Measurements from ENCODE around the gene HPCAL4. TPM values are rescaled to one million over a fixed set of nuclear protein-coding genes. Genes with fewer than 3 reads are reported as not detected.
A peak's percentile ranks its signal among the peaks of the same experiment; 100 is the strongest.

Gene HPCAL4
- polyA plus RNA-seq, 5 donors = 0.15 to 0.20 (median 0.16) TPM

DNA sequence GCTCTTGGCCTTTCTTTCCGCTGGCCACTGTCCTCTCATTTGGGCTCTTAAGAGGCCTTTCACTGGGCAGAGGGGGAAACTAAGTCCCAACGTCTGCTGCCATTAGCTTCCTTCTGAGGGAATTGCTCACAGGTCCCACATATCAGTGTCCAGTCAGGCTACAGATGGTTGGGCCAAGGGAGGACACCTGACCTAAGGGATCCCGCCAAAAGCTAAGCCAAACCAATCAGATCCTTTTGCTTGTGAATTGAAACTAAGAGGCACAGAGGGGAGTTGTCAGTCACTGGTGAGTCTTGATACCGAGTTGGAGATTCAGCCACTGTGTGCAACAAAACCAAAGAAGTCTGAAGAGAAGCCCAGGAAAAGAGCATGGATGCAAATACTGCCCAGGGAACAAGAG lies 13.6 kb downstream of the HPCAL4 start:
- DNase-seq = no peak

DNA sequence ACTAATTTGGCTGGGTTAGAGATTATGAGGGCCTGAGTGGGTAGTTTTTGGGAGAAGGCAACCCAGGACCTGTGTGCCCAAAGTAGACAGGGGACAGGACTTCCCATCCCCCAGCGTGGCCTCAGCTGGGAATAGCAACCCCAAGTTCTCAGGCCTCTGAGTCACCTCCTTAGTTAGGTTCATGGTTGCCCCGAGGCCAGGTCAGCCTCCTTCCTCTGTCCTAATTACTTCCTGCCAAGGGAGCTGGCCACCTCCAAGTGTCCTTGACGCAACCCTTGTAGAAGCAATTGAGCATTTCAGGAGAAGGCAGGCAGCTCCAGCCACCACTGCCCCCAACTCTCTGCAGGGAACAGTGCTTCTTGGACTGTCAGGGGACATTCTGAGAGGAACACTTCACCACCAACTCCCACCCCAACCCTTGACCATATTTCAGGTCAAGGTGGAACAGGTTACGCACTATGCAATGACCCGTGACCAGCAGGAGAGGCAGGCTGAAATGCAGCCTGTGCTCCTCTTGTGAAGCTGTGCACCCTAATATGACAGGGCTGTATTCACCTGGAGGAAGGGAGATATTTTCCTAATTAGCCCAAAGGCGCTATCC lies 14.2 kb downstream of the HPCAL4 start:
- no peak for DNase-seq

DNA sequence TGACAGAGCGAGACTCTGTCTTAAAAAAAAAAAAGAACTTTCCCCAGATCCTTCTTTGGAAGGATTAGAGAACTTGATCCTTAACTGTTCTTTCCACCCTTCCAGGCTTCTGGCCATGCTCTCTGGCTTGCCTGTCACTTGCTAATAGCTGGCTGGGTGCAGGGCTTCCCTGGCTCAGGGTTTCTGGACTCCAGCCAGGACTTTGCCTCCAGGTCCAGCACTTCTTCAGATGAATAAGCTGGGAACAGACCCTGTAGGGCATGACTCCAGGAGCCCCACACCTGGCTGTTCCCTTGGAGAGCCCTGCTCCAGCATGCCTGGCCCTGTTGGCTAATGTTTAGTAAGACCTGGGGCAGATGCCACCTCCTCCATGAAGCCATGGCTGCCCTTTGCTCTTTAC lies 16.0 kb downstream of the HPCAL4 start:
- DNase-seq = no peak

DNA sequence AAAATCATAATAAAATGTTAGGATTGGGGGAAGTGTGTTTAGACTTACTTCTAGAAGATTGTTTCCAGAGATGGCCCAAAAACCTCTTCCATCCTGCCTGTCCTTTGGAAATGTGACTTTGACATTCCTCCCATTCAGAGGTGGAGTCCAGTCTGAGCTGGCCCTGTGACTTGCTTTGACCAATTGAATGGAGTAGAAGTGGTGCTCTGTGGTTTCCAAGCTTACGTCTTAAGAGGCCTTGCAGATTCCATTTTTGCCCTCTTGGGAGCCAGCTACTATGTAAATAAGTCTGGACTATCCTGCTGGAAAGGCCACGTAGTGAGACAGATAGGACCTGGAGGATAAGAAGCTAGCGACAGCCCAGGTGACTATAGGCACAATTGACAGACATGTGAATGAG lies 18.0 kb downstream of the HPCAL4 start:
- no peak for DNase-seq

DNA sequence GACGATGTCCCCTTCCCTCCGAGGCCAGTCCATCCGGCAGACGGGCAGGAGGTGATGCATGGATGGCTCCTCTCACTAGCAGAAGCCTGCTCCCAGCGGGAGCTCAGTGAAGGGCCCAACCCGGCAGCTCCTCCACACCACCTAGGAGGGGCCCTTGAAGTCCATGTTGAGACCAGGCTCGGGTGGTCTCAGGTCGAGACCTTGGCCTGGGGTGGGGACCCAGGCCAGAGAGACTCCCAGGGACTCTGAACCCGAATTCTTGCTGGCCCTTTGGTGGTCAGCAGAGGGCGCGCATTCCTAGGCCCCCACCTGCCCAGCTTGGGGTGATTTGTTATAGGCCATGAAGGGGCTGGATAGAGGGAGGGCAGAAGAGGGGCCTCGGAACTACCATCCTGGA lies 18.7 kb downstream of the HPCAL4 start:
- DNase-seq = no peak

DNA sequence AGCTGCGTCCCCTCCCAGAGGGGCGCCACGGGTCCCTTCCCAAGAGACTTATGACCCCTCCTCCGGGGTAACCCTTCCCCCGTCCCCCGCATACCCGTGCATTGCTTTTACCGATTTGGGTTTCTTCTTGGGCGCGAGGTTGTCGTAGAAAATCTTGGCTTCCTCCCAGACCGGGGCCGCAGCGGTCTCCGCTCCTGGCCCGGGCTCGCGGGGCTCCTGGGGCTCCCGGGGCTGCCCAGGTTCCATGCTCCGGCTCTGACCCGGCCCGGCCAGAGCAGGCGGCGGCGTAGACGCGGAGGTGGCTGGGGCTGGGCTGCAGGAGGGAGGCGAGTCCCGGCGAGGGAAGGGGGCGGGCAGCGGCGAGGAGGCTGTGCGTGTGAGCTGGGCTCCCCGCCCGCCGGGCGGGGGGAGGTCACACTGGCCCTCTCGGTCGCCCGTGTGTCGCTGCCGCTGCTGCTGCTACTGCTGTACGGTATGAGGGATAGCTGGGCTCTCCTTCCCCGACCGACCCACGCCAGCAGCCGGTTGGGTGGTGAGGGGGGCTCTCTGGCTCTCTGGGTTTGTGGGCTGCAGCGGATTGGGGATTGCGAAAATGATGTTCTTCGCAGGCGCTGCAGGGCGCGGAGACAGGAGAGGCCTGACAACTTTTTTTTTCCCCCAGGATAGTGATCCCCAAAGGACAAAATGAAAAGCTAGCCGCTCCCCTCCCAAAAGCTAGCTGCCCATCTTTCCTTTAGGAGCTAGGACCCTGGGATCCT lies 19.3 kb downstream of the HPCAL4 start, which contains the start of gene NT5C1A:
Gene NT5C1A (minus strand): TSS at position 315 of the 758 bp plus-strand sequence. CDS start 69 bp downstream, at position 246.
- no peak for DNase-seq

DNA sequence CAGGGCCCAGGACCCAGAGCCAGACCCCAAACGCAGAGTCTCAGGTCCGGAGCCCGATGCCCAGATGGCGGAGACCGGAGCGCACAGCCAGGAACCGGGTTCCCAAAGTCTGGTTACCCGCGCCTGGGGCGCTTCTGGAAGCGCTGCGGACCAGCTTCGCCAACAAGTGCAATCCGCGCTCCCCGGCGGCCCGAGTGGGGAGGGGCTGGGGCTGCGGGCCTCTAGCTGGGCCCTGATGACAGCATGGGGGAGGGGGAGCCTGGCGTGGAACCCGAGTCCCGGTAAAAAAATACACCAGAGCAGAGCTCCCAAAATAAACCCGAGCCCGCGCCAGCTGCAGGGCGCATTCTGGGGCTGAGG lies 19.8 kb downstream of the HPCAL4 start:
- no peak for DNase-seq

DNA sequence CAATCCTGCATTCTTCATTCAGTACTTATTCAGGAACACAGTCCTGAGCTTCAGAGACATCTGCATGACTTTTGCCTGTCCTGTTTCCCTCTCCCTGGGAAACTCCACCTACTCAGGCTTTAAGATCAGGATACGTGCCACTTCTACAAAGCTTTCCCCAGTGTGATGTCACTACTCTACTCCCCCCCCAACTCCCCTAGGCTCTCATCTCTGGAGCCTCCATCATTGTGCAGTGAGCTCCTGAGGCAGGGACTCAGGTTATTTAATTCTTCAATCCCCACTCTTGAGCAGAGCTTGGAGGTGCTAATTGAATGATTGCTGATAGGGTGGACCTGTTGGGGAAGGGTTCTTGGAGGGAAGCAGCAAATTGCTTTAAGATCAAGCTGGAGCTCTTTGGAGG lies 20.5 kb downstream of the HPCAL4 start:
- DNase-seq = no peak

DNA sequence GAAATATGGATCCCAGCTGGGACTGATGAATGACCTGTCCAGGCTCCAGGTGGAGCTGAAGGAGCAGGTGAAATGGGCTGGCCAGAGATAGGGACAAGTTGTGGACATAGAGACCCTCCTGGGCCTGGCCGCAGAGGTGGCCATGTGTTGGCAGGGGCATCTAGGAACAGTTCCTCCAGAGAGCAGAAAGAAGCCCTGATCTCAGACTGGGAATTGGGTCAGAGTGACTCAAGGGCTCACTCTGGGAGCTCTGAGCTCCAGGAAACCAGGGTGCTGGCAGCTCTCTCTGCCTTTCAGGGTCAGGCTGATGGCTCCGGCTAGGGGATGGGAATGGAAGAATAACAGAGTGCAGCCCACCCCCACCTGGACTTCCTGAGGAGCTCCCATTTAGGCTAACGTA lies 22.3 kb downstream of the HPCAL4 start:
- no peak for DNase-seq

DNA sequence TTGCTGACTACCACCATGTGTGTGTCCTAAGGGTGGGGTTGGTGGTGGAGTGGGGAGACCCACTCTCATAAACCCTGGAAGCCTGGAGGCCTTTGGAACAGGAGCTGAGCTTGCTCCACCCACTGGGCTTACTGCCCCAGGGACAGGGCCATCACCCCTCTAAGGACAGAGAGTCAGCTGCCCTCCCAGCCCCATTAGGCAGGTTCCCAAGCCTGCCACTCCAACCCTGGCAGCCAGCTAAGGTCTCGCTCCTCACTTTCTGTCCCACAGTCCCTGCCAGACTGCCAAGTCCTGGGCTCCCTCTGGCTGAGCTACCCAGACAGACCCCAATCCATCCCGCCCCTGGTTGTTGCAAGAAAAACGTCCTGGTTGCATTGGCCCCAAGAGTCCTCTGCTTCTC lies 23.1 kb downstream of the HPCAL4 start:
- DNase-seq = no peak

DNA sequence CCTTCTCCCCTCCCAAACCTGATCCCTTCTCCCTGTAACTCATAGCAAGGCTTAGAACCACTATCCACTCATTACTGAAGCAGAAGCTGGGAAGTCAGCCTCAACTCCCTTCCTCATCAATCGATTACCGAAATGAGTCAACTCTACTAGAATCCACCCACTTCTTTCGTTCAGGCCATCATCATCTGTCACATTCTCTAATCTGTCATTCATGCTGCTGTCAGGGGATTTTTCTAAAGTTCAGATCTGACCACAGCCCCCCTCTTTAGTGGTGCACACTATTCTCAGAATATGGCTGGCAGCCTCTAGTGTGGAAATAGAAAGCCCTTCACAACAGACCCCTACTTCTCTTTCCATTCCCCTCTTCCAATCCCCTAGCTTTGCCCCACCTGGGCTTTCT lies 24.5 kb downstream of the HPCAL4 start:
- DNase-seq = no peak

DNA sequence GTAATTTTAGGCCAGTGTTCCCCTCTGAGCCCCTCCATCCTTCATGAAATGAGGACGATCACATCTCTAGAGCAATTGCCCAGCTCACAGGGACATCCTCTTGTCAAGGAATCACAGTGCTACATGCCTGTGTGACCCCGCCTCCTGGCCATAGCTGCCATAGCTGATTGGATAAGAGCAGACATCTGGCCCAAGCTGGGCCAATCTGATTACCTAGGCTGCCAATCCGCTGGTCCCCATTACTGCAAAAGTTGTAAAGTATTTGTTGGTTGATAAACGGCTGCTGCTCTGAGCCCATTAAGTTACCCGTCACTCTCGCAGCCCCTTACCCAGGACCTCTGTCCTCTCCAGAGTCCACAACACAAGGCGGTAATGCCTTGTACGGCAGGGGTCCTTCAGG lies 27.7 kb downstream of the HPCAL4 start:
- DNase-seq = no peak

DNA sequence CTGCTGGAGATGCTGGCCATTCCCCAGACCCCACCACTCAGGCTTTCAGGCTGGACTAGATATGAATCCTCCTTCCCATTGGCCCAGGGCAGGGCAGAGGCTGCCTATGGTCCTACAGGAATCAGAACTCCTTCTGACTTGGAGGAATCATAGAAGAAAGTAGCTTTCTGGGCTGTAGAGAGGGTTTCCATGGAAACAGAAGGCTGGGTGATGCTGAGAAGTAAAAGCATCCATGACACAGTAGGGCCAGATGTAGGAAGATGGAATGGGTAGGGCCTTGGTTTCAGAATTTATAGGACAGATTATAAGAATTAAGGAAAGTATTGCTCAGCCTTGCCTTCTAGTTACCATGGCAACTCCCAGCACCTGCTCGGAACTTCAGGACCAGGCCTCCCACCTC lies 28.4 kb downstream of the HPCAL4 start:
- DNase-seq = no peak

DNA sequence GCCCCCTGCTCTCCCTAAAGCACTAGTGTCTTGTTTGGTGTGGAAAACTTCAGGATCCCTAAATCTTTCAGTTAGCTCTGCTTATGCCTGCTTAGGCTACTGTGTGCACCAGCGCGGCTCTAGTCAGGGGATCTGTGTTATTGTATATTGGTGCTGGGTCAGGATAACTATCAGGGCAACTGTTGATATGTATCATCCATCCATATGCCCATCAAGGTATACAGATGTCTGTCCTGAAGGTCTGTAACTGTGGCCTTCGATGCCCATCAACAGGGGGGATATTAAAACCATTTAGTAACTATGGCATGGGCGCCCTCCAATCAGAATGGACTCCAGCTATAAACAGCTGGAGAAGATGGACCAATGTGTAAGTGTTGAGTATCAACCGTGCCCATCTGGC lies 31.7 kb downstream of the HPCAL4 start:
- no peak for DNase-seq

DNA sequence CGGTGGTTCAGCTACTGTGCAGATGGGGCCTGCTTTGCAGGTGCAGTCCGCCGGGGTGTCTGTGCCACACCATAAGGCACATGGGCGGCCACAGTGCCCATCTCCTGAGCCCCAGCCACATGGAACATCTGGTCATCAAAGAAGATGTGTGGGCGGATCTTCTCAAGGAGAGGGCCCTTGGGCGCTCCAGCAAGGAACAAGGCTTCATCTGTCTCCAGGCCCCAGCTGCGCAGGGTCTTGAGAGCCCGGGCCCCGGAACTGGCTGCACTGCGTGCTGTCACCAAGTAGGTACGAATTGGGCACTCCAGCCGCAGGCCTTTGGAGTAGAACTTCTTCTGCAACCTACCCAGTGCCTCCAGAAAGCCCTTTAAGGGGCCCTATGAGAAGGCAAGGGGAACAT lies 32.1 kb downstream of the HPCAL4 start:
- DNase-seq = no peak

DNA sequence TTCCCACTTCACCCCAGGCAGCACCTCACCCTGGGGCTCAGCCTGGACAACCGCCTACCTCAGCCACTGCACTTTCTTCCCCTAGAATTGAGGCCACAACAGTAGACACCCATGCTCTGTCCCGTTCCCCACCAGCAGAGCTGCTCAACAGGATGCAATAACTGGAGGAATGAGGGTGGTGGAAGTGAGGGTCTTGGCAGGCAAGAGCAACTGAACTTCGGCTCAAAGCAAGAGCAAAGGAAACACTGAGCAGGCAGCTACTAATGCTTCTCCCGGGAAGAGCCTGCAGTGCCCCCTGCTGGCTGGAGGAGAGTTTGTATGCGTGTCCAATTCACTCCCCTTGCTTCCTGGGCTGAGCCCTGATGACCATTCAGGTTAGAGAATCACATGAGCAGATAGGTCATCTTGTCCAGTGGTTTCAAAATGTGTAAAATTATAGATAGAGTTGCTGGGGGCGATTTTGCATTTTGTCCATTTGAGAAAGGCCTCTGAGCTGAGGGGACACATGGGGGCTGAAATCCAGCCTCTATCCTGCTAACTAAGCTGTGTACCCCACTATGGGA lies 33.2 kb downstream of the HPCAL4 start:
- DNase-seq = no peak

DNA sequence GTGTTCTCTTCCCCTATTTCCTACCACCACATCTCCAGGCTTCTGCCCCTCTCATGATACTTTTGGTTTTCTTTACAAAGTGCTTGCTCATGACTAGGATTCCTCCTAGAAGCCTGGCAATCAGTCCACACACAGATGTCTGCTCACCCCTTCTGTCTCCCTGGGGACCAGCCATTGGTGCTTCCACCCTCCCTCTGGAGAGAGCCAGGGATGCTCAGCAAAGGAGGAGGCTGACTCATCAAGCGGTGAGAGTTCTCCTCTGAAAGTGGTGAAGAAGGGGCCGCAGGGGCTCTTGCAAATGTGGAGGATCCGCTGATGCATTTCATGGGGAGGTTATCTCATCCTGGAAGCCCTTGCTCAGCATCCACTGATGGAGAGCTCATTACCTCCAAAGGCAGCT lies 33.8 kb downstream of the HPCAL4 start:
- DNase-seq = no peak

DNA sequence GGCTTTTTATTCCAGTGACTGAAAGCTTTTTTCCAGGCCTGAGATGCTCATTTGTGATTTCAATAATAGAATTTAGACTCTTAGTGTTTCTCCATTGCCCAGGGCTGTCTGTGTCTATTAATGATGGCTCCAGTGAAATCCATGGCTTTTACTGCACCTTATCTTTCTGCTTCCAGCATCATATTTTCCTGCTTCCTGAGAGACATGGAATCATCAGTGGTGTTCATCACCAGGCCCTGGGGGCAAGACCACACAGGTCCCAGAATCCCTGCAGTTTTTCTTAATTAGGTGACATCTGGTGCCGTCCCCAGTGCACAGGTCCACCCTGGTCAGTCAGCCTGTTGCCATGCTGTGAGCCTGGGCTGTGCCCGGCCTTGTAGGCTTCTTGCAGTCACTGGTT lies 34.8 kb downstream of the HPCAL4 start:
- no peak for DNase-seq

DNA sequence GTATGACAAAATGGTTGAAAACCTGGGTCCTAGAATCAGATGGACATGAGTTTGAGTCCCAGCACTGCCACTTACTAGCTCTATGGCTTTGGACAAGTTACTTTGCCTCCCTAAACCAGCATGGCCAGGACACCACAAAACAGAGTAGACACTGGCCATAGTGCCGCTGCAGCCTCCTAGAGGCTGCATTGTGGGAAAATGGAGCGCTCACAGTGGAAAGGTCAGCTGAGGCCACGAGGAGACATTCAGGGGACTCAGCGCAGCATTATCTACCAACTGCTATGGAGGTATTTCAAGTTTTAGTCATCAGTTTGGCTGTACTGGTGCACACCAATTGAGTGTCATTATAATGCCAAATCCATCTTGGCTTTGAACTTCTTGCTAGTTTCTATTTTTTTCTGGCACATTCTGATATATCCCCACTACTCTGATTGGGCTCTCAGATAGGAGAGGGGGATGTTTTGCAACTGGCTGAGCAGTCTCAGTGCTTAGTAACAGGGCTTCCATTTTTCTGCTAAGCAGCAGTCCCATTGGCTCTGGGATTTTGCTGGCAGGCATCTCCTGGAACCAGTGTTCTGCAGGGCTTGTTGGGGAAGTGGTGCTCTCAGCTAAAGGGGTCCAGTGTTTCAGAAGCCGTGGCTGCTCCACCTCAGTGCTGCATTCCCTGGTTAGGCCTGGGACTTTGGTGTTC lies 35.5 kb downstream of the HPCAL4 start:
- no peak for DNase-seq

DNA sequence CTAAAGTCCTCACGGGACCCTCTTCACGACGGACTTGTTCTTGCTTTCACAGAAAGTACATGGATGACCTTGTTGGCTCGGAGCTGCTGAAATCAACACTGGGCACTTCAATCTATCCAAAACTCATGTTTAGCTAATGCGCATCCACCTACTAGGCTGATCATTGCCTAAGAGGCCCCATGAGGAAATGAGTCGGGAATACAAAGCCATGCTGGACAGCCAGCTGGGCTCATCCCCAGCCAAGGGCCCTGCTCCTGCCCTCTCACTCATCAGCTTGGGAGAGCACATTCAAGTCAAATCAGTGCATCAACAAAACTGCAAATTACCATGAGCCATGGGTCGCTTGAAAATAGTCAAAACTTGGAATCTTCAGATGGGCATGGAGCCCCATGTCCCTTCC lies 36.9 kb downstream of the HPCAL4 start:
- DNase-seq = no peak

DNA sequence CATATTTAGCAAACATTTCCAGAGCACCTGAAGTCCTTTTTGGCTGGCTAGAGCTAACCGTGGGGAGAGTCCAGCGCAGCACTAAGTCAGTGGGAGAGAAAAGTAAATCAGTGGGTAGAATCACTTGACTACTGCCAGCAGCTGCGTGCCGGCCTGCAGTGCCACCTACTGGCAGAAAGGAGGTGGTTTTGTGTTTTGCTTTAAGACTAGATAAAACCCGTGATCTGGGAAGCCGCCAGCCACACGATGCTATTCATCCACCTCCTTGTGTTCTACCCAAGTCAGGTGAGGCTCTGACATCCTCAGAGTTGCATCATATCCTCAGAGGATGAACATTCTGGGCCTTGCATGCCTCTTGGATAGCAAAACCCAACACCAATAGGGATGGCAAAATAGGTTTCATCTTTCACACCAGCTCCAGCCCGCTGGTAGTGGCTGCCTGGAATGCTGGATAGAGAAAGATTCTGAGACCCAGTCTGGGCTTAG lies 37.6 kb downstream of the HPCAL4 start:
- peak in 1 of 2 donors; percentile 74 for DNase-seq

DNA sequence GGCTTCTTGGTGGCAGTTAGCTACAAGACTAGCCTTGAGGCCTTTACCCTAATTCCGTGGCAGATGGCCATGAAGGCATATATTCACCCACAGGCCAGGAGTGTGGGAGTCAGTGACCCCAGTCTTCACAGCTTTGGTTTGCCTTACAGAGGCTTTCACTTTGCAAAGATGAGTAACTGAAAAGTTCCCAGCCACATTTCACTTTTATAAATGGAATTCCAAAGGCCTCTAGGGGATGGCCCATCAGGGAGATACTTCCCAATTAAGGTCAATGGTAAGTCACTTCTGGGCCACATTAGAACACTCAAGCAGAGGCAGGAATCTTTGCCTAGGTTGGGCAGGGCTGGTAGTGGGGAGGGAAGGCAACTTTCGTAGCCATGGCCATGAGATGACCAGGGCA lies 38.7 kb downstream of the HPCAL4 start:
- no peak for DNase-seq

DNA sequence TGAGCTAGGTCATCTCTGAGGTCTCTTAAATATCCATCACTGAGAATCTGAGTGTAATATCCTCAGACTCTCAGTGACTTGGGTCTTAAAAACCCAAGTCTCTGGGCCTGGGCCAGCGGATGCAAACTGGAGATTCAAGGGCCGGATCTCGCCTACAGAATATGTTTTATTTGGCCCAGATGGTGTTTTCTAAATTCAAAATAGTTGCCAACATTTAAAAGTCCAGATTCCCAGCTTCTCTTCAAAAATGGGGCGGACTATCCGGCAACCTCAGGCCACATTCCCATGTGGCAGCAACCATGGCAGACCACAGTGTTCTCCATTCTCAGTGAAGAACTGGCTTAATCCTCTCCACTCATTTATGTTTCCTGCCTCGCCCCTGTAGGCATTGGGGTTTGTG lies 39.1 kb downstream of the HPCAL4 start:
- DNase-seq = no peak

All from right lung (tissue), 5 donors.